Mucosa of descending colon (tissue), 3 donors: ENCODE results near the gene HOXA3. TPM values are rescaled to one million over a fixed set of nuclear protein-coding genes. Genes with fewer than 3 reads are reported as not detected.

Source experiments
- ATAC-seq: fragments of 200-7000 bp; cut with Tn5 transposase; one replicate; pipeline ENCODE4 v1.9.1; 2020; ENCODE audit warnings: mild to moderate bottlenecking, moderate library complexity
- DNase-seq, 3 donors: peaks; one replicate each; pipeline ENCODE4 v3.0.0-alpha.2; 2020
- H3K36me3 ChIP-seq: fragments of 200-600 bp; one replicate; pipeline ENCODE4 v1.8.0; 2021; ENCODE audit warnings: low read depth, mild to moderate bottlenecking
- H3K4me1 ChIP-seq: fragments of 200-600 bp; one replicate; pipeline ENCODE4 v1.8.0; 2021; ENCODE audit warnings: low read depth, mild to moderate bottlenecking
- H3K4me3 ChIP-seq: fragments of 200-600 bp; one replicate; pipeline ENCODE4 v1.8.0; 2021; ENCODE audit warnings: mild to moderate bottlenecking
- H3K9me3 ChIP-seq: fragments of 200-600 bp; one replicate; pipeline ENCODE4 v1.8.0; 2021; ENCODE audit warnings: mild to moderate bottlenecking
- intact Hi-C, 2 donors: fragments of 100-400 bp; cut with DNase I in 1 of 2; cut with micrococcal nuclease in 1 of 2; formaldehyde crosslinking; loops; one replicate each; pipeline versions ENCODE4 v1.11.0 to v1.11.1; 2022; cut with DNase I, micrococcal nuclease
- total RNA-seq, 3 donors: library from RNA; stranded (reverse); fragmentation: NEBNext Ultra II Directional in 2 of 3; extraction: Animal tissue kit (Norgen Biotek cat#: 25700) in 2 of 3; gene quantifications; one replicate each; pipeline versions ENCODE4 v1.2.1 to v1.2.4, GENCODE V29; 2021 to 2023
- TF ChIP-seq, protein P1 (sequence below): fragments of 200-600 bp; IDR thresholded peaks from one replicate; pipeline ENCODE4 v1.8.0; 2022; ENCODE audit warnings: antibody characterized with exemption, mild to moderate bottlenecking
- donor health status: DM: no; HTN: no; CAD: no; lungs with moderate emphysema.
- donor health status: DM: no; HTN: no; CAD: no.
- donor health status: DM: no; HTN: yes; CAD: no.

Gene HOXA3
- total RNA-seq, 3 donors from 2014 or later: 19.9 to 38.1 (median 20.5) TPM

DNA sequence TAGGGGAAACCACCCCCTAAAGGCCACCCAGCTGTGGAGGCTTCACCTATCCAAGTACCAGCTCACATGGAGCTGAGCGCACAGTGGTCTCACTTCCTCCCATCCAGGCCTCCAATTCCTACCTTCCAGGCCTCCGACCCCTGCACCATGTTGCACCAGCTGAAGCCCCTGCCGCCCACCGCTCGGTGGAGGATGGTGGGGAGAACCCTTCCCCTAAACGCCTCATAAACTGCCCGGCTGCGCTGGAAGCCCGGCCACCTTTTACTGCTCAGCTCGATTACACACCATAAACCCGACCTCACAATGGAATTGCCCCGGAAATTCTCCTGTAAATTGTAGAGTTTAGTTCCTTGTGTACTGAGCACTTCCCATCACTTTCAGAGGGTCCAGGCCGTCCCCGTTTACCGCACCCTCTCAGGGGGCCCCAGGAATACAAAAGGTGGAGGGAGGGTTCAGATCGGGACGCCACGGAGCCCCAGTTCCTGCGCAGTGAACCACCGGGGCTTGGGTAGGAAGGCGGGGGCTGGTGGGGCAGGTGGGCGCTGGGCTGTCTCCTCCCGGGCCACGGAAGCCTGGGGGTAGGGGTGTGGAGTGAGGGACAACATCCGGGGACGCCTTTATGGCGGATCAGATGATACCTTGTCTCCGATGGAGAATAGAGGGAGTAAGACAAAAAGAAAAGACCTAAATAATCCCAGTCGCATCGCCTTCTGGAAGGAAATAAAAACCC, 5.5 kb upstream of the HOXA3 start:
- peaks cover 40% of the 10 kb centered on the region for H3K4me1 ChIP-seq
- TF ChIP-seq, protein P1, sequence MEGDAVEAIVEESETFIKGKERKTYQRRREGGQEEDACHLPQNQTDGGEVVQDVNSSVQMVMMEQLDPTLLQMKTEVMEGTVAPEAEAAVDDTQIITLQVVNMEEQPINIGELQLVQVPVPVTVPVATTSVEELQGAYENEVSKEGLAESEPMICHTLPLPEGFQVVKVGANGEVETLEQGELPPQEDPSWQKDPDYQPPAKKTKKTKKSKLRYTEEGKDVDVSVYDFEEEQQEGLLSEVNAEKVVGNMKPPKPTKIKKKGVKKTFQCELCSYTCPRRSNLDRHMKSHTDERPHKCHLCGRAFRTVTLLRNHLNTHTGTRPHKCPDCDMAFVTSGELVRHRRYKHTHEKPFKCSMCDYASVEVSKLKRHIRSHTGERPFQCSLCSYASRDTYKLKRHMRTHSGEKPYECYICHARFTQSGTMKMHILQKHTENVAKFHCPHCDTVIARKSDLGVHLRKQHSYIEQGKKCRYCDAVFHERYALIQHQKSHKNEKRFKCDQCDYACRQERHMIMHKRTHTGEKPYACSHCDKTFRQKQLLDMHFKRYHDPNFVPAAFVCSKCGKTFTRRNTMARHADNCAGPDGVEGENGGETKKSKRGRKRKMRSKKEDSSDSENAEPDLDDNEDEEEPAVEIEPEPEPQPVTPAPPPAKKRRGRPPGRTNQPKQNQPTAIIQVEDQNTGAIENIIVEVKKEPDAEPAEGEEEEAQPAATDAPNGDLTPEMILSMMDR: no peak
- no peaks in the 10 kb centered on the region for H3K36me3 ChIP-seq
- peak; percentile 65 to 76 (median 76) for DNase-seq
- H3K9me3 ChIP-seq: no peaks in the 10 kb centered on the region
- peak; percentile 44 for ATAC-seq
- intact Hi-C loops: loop anchor here in 1 of 2 donors (10.0 kb wide), 1 partner anchor 783 kb away; no protein-coding TSS in a partner anchor
- peak overlapping the region; percentile 7 for H3K4me3 ChIP-seq

GRCh38 chr7:27156916-27157701, 4.7 kb upstream of the HOXA3 start:
- ATAC-seq (no peak), DNase-seq (peak in 1 of 3 donors; percentile 63)
- intact Hi-C loops: loop anchor here in 1 of 2 donors (10.0 kb wide), 1 partner anchor 782 kb away; no protein-coding TSS in a partner anchor
- Histone ChIP-seq H3K4me1 (peaks cover 38% of the 10 kb centered on the region), H3K4me3 (peak overlapping the region; percentile 36), H3K36me3 (no peaks in the 10 kb centered on the region), H3K9me3 (no peaks in the 10 kb centered on the region)
- TF ChIP-seq, protein P1: no peak

GRCh38 chr7:27156508-27156898, 4.1 kb upstream of the HOXA3 start, which contains the start of gene HOXA7:
Gene HOXA7, minus strand, starts transcription at chr7:27156675. Its CDS starts 130 bp downstream, at chr7:27156545.
- Histone ChIP-seq H3K36me3 (no peaks in the 10 kb centered on the region), H3K4me3 (peak within 1 kb of the TSS; percentile 36), H3K4me1 (peaks cover 35% of the 10 kb centered on the region), H3K9me3 (no peaks in the 10 kb centered on the region)
- TF ChIP-seq, protein P1: no peak
- intact Hi-C loops: loop anchor here in 1 of 2 donors (10.0 kb wide), 1 partner anchor 782 kb away; no protein-coding TSS in a partner anchor
- no peak for ATAC-seq
- DNase-seq: peak; percentile 77 to 84 (median 80)

GRCh38 chr7:27155816-27156507, 3.6 kb upstream of the HOXA3 start:
- TF ChIP-seq, protein P1: no peak
- ATAC-seq (peak; percentile 32), DNase-seq (peak in 2 of 3 donors; percentile 75 to 76)
- Histone ChIP-seq H3K4me3 (peak overlapping the region; percentile 36), H3K36me3 (no peaks in the 10 kb centered on the region), H3K4me1 (peaks cover 35% of the 10 kb centered on the region), H3K9me3 (no peaks in the 10 kb centered on the region)
- intact Hi-C loops: loop anchor here in 1 of 2 donors (10.0 kb wide), 1 partner anchor 781 kb away; no protein-coding TSS in a partner anchor
